Retina (tissue), 1 donor: ENCODE results near the gene ARF6.
"Not testable (repeated sequence)": the region's sequence is repeated elsewhere in the genome, so short reads cannot be mapped to it uniquely, and the experiment has no call there.

Experiments
- DNase-seq: peaks from one replicate; pipeline ENCODE4 v3.0.0-alpha.2; 2016

The ARF6 gene

DNA sequence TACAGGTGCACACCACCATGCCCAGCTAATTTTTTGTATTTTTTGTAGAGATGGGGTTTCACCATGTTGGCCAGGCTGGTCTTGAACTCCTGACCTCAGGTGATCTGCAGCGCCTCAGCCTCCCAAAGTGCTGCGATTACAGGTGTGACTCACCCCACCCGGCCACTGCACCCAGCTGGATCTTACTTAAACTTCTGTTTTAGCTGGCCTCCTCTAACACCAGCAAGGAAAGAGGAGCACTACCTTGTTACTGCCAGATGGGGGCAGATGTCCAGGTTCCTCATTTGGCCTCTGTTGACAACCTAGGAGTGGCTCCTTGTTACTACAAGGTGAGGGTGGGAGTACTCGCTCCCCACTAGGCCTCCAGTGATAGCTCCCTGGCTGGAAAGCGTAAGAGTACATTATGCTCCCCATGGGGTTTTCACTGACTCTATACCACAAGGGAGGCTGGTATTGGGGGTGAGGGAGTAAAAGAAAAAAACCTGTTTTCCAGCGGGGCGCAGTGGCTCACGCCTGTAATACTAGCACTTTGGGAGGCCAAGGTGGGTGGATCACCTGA is 13.2 kb upstream of the ARF6 start:
- peak; percentile 19 for DNase-seq

DNA sequence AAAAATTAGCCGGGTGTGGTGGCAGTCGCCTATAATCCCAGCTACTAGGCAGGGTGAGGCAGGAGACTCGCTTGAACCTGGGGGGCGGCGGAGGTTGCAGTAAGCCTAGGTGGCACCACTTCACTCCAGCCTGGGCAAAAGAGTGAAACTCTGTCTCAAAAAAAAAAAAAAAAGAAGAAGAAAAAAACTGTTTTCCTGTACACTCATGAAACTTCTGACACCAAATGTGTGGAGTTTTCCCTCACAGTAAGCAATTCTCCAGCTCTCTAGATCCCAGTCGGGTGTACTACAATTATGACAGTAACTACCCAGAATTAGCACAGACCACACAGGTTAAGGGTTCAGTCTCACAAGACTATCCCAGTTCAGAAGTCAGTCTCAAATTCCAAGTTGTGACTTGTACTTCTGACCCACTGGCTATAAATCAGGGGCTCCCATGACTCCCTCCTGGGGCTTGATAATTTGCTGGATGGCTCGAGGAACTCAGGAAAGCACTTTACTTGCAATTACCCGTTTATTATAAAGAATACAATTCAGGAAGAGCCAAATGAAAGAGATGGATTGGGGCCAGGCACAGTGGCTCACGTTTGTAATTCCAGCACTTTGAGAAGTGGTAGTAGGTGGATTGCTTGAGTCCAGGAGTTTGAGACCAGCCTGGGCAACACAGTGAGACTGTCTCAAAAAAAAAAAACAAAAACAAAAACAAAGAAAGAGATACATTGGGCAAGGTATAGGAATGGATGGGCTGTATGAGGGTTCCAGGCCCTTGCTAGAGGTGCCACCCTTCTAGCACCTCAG is 12.4 kb upstream of the ARF6 start:
- no peak for DNase-seq

DNA sequence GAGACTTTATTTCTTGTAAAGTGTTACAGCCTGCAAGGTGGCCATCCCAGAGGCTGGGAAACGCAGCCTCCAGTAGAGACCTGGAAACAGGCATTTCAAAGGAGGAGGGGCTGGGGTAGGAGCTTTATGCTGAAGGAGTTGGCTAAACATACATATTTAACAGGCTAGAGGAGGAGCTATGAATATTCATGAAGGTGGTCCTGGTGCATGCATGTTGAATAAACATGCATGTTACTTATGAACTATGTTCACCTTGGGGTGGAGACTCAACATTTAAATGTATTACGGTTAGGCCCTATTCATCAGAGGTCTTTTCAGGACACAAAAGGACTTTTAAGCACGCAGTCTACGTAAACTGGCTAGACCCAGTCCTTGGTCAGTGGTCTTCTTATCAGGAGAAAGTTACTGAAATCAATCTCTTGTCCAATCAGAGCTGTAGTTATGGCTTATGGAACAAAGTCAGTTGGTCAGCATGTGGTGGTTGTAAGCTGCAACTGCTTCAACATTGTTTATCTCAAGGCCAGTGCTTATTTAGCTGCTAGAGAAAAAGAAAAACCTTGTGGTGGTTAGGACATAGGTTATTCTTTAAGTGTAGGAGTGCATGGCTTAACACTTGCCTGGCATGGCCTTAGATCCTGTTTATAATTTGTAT is 11.4 kb upstream of the ARF6 start:
- DNase-seq, result no peak

DNA sequence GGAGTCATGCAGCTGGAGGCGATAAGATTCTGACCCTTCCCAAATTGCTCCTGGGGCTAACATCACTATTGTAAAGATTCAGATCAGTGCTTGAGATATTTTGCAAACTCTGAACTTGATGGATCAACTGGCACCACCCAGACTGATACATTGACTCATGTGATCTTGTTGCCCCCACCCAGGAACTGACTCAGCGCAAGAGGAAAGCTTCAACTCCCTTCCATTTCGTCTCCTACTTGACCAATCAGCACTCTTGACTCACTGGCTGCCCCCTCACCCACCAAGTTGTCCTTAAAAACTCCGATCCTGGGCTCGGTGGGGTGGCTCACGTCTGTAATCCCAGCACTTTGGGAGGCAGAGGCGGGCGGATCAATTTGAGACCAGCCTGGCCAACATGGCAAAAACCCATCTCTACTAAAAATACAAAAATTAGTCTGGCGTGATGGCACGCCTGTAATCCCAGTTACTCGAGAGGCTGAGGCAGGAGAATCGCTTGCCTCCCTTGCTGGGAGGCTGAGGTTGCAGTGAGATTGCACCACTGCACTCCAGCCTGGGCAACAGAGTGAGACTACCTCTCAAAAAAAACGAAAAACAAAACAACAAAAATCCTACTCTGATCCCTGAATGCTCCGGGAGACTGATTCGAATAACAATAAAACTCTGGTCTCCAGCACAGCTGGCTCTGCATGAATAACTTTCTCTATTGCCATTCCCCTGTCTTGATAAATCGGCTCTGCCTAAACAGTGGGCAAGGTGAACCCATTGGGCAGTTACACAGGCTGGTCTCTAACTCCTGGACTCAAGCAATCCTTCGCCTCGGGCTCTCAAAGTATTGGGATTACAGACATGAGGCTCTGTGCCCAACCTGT is 9.8 kb upstream of the ARF6 start:
- no peak for DNase-seq

DNA sequence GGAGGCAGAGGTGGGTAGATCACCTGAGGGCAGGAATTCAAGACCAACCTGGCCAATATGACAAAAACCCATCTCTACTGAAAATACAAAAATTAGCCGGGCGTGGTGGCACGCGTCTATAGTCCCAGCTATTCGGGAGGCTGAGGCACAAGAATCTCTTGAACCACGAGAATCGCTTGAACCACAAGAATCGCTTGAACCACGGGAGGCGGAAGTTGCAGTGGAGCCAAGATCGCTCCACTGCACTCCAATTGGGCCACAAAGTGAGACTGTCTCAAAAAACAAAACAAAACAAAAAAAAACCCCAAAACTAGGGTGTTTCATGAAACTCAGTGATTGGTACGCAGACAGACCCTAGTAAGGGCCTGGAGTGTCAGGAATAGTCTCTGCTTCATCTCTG is 6.4 kb upstream of the ARF6 start:
- no peak for DNase-seq

DNA sequence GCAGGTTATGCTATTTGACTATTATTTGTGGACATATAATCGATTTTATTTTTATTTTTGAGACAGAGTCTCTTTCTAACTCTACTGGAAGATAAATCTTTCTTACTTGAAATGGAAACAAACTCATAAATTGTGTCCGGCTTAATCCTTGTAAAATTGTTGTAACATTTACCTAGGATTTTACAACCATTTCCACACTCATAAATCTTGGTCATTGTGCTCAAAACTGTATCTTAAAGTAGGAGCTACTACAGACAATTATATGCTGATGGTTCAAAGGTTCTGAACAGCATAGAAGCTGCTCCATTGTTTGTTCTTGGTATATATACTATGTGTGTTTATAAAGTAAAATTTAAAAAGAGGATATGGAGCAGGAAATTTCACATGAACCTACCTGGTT is 4.6 kb upstream of the ARF6 start:
- no peak for DNase-seq

DNA sequence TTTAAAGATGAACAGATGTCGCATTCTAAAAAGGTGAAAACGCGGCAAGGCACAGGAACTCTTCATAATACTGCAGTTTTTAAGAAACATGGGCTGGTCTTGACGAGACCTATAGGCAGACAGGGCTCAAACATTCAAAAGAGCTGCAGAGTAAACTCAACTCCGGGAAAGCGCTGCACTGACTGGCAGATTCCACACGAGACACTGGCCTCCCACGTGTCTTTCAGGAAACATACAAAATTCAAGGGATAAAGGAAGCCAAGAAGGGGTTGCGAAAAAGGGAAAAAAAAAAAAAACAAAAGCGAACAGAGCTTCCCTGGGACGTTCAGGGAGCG is 614 bp upstream of the ARF6 start:
- DNase-seq, result no peak

DNA sequence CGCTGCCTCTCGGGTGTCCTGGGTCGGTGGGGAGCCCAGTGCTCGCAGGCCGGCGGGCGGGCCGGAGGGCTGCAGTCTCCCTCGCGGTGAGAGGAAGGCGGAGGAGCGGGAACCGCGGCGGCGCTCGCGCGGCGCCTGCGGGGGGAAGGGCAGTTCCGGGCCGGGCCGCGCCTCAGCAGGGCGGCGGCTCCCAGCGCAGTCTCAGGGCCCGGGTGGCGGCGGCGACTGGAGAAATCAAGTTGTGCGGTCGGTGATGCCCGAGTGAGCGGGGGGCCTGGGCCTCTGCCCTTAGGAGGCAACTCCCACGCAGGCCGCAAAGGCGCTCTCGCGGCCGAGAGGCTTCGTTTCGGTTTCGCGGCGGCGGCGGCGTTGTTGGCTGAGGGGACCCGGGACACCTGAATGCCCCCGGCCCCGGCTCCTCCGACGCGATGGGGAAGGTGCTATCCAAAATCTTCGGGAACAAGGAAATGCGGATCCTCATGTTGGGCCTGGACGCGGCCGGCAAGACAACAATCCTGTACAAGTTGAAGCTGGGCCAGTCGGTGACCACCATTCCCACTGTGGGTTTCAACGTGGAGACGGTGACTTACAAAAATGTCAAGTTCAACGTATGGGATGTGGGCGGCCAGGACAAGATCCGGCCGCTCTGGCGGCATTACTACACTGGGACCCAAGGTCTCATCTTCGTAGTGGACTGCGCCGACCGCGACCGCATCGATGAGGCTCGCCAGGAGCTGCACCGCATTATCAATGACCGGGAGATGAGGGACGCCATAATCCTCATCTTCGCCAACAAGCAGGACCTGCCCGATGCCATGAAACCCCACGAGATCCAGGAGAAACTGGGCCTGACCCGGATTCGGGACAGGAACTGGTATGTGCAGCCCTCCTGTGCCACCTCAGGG is 679 bp downstream of the ARF6 start:
- no peak for DNase-seq

DNA sequence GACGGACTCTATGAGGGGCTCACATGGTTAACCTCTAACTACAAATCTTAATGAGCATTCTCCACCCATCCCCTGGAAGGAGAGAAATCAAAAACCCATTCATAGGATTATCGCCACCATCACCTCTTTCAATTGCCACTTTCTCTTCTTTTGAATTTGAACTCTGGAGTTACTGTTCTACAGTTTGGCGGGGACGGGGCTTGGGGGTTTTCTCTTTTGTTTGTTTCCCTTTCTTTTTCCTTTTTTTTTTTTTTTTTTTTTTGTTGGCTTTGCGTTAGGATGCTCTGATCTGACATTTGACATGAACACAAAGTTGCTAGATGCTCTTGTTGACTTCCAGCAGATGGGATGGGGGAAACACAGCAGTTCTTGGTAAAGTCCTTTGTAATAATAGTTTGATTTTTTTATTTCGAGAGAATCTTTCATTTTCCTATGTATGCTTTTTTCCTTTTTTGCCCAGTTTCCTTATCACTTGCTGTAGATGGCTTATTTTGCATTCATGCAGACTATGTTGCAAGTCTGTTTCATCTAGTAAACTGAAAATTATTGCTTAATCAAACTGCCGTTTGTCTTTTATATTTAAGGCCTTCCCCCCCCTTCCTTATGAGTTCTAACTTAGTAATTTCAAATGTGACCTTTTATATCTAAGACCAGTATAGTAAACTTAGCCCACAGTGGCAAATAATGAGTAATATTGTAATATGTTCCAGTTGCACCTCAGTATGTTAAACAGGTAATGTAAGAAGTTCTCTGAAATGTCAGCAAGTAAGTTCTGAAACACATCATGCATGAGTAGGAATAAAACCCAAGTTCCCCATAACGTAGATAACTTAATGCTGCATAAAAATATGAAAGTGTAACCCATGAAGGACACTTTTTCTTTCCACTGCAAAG is 1.6 kb downstream of the ARF6 start:
- DNase-seq, result not testable (repeated sequence)

DNA sequence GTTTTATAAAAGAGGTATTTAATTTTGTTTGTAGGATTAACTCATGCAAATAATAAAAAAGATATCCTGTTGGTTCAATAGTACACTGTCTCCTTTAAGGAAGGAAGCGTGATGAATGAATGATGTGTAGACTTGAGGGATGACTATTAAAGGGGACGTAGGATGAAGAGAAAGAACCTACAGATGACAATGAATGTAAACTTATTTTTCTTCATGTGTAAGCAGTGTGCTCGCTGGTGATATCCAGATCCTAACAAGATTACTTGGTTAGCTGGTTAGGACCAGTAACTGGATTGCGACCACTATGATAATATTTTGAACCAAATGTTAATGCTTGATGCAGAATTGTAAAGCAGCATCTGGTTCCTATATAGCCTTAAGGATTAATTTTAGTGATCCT is 2.6 kb downstream of the ARF6 start:
- DNase-seq, result no peak

DNA sequence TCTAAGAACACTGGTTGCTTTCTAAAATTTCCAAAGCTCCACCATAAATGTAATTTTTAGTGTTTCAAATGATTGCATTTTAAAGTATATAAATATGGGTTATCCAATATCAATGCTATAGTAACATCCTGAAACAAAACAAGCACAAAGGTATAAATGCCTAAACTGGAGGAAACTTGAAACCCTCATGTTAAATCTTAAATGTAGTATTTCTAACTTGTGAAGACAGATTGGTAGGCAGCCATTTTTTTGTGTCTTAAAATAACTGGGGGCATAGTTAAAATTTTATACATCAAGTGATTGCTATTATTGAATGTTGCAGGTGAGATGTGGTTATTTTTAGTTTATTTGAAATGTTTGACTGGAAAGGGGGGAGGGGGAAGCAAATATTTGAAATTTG is 3.4 kb downstream of the ARF6 start:
- not testable (repeated sequence) for DNase-seq

DNA sequence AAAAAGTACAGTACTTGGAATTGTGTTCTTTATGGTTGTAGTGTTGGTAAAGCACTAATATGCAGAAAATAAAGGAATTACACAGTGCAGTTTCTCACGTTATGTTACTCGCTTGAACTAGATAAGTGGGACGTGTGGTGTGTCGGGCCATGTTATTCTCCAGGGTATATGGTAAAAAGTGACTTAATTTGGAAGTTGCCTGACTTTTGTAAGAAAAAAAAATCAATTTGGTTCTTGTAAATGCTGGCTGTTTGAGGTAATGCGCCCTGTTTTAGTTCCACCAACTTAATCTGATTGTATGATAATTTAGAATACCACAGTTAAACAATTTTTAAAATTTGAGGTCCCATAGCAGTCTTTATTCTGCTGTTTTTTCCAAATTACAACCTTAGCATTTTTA is 4.1 kb downstream of the ARF6 start:
- DNase-seq, result no peak

DNA sequence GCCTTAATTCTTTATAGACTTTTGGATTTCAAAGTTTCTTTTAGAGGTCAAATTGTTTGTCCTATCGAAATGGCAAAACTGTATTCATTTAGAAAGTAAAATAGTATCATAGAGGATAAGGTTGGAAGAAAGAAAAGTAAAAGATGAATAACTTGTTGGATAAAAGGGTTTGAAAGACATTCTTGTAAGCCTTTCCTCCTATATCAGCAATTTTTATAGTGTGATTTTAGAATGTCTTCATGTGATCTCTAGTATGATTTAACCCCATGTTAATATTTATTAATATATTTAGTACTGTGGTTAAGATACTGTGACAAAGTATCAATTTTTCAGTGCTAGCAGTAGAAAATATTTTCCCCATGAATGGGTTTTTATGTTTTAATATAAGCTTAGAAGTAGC is 4.5 kb downstream of the ARF6 start:
- no peak for DNase-seq

DNA sequence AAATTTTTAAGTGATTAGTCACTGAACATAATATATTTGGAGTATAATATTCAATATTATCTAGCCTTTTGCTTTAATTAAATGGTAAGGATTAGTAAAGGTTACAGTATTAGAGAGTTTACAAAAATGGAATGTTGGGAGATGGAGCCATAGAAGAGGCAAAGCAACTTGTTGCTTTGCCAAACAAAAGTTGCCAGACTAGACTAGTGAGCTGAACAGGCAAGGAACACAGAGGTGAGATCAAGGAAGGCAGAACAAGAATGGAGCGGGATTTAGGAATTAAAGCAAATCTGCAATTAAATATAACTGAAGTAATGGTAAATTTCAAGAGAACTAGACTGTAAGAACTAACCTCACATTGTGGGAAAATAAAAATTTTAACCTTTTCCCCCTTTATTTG is 5.1 kb downstream of the ARF6 start:
- no peak for DNase-seq

DNA sequence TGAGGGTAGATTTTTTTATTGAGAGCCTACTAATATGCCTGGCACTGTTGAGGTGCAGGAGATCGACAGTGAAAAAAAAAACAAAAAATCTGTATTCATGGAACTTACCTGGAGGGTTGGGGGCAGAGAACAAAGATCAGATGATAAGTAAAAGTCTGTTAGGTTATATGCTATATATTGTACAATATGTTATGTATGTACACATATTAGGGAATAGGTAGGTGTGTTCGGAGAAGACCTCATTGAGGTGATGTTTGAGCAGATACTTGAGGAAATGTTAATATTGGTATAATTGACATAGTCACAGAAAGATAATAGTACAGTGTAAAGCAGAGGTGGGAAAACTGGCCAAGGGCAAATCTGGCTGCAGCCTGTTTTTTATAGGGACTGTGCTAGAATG is 5.6 kb downstream of the ARF6 start:
- DNase-seq, result no peak

DNA sequence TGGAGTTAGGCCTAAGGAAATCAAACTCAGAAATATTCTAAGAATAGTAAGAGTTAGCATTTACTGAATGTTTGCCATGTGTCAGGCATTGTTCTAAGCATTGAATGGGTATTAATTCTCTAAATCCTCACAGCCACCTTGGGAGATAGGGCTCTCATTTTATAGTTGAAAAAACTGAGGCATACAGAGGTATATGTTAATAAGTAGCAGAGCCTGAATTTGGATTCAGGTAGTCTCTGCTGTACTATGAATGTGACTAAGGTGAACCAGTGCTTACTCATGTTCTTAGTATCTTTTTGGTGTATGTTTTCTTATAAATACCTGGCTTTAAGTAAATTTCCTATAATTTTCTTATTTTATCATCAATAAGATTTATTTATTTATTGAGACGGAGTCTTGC is 8.1 kb downstream of the ARF6 start:
- no peak for DNase-seq

DNA sequence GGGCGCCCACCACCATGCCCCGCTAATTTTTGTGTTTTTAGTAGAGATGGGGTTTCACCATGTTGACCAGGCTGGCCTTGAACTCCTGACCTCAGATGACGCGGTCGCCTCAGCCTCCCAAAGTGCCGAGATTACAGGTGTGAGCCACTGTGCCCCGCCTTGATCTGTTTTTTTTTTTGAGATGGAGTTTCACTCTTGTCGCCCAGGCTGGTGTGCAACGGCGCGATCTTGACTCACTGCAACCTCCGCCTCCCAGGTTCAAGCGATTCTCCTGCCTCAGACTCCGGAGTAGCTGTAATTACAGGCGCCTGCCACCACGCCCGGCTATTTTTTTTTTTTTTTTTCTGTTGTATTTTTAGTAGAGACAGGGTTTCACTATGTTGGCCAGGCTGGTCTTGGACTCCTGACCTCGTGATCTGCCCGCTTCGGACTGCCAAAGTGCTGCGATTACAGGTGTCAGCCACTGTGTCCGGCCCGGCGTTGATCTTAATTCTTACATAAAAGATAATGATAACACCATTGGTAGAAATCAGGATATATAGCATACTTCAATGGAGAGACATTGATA is 9.9 kb downstream of the ARF6 start:
- DNase-seq, result not testable (repeated sequence)

DNA sequence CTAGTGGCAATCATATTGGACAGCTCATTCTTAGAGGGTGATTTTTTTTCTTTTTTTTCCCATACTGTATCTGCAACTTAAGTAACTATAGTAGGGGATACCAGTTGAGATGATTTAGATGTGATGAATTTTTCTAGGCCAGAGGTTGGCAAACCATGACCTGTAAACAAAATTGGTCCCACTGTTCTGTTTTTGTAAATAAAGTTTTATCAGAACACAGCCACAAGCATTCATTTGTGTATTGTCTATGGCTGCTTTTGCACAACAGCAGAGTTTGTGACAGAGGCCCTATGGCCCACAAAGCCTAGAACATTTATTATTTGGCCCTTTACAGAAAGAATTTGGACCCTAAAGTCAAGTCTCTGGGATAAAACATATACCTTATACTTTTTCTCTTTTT is 11.4 kb downstream of the ARF6 start:
- no peak for DNase-seq

DNA sequence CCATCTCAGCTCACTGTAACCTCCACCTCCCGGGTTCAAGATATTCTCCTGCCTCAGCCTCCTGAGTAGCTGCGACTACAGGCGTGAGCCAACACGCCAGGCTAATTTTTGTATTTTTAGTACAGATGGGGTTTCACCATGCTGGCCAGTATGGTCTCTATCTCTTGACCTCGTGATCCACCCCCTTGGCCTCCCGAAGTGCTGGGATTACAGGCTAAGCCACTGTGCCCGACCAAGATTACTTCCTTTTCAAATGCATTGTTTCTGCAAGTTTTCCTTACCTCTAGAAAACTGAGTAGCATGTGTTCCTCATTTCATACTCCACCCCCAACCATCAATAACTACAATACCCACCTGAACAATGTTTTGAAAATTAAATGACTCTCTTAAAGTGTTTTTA is 13.1 kb downstream of the ARF6 start:
- DNase-seq, result no peak

DNA sequence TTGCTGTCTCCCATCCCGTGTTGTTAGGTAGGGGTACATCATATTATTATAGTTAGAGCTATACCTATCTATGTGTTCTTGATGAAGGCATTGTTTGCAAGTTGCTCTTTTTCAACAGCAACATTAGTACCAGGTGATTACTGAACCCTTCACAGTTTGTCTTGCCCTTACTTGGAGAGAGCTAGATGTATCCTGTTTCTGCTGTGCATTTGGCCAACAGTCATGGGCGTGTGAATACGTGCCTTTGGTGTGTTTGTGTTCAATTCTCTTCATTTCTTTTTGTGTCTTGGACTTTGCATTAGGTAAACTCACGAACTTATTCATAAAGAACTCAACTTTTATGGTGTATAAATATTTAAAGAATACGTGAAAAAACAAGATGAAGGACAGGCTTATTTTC is 14.3 kb downstream of the ARF6 start:
- no peak for DNase-seq

DNA sequence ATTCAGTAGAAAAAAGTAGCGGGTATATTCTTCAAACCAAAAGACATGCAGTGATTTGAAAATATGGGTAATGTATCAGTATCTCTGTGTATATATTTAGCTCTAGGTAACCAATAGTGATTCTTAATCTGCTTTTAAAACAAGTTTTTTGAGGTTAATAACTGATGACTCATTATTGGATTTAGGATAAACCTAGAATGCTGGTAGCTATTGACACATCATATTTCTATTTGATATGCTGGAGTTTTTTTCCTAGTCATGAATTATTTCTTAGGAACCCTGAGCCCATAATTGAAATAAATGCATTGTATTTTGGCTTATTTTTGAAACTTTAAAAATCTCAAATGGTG is 15.5 kb downstream of the ARF6 start:
- DNase-seq, result no peak
